Stimulated activated CD4-positive, alpha-beta T cell treated with anti-CD3 and anti-CD28 coated beads, TNF-alpha, amount 100 ng/mL, for 4 hours (primary cell): ENCODE results near the gene AP1S1.
"Not testable (repeated sequence)": the region's sequence is repeated elsewhere in the genome, so short reads cannot be mapped to it uniquely, and the experiment has no call there.

Experiments
- DNase-seq, 3 experiments: peaks; one replicate each; pipeline ENCODE4 v3.0.0-alpha.2; 2020; ENCODE audit warnings: low read depth in 3 of 3

Gene AP1S1

GRCh38 chr7:101171442-101171837, 17.2 kb downstream of the AP1S1 start:
- DNase-seq = no peak

DNA sequence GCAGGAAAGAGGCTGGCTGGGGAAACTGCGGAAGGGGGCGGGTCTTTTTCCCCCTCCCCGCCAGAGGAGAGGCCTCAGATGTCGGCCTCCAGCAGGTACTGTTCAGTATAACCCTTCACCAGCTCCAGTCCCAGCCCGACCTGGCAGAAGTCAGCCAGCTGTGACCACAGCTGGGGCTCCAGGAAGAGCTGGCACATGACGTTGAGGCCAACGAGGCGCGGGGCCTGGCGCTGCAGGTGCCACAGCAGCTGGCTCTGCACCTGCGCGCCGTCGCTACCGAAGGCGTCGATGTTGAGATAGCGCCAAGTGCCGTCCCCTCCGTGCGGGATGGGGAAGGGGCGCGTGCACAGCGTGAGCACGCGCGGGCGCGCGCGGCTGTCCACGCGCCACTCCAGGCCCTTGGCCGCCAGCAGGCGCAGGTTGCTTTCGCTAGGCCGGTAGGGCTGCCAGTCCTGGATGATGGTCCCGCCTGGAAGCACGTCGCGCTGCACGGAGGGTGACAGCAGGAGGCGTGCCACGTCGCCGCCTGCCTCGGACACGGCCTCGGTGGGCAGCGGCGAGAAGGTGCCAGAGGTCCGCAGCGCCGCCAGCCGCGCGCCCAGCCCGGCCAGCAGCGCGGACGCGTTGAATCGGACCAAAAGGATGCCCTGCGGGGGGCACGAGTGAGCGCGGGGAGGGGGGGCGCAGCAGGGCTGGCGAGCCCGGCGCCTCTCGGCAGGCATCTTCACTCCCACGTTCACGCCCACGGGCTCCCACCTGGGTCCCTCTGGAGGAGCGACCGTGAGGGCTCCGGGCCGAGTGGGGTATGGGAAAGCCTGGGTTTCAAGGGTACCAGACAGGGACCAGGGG, 18.0 kb downstream of the AP1S1 start:
- no peak for DNase-seq

DNA sequence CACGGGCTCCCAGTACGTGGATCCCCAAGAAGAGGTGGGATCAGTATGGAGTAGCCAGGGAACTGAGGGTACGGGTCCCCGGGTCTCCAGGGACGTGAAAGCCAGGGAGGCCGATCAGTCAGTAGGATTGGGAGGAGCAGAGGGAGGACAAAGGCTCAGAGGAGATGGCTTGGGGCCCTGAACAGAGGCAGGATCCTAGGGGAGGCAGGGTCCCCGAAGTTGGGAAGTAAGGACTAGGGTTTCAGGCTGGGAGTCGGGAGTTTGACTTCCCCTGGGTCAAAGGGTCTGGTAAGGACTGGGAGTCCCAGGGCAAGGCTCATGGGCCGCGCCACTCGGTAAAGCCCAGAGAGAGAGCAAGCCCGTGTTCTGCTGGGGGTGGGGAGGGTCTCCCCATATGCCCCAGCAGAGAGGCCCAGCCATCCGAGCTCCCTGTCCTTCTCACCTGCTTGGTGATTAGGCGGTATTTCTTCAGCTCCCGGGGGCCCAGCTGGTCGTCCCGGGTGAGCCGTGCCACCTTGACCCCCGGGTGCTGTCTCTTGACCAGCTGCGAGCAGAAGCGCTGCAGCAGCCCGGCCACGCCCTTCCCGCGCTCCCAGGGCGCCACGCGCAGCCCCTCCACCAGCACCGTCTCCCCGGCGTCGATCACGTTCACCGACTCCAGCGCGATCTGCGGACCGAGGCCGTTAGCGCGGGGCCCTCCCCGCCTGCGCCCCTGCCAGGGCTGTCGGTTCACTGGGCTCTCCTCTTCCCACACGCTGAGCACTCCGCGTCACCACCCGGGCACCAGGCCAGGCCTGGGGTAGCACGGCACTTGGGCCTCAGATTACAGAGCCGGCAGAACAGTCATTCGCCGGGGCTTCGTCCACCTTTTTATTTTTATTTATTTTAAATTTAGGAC, 18.8 kb downstream of the AP1S1 start:
- DNase-seq = no peak

- DNase-seq = peak in 1 of 3 experiments; percentile 54
Measured at GRCh38 chr7:101173752-101174244, 19.5 kb downstream of the AP1S1 start.

- no peak for DNase-seq
Measured at GRCh38 chr7:101174322-101174854, 20.1 kb downstream of the AP1S1 start.

DNA sequence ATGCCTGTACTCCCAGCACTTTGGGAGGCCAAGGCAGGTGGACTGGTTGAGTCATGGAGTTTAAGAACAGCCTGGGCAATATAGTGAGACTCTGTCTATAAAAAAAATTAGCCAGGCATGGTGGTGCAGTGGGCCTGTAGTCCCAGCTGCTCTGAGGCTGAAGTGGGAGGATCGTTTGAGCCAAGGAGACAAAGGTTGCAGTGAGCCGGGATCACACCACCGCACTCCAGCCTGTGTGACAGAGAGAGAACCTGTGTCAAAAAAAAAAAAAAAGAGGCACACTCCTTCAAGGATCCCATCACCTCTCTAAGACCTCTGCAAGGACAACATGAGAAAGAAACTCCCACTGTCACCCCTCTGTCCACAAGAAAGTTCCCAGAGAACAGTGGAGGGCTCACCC, 21.4 kb downstream of the AP1S1 start:
- no peak for DNase-seq

- DNase-seq = no peak
Measured at GRCh38 chr7:101177644-101178043, 23.4 kb downstream of the AP1S1 start.

DNA sequence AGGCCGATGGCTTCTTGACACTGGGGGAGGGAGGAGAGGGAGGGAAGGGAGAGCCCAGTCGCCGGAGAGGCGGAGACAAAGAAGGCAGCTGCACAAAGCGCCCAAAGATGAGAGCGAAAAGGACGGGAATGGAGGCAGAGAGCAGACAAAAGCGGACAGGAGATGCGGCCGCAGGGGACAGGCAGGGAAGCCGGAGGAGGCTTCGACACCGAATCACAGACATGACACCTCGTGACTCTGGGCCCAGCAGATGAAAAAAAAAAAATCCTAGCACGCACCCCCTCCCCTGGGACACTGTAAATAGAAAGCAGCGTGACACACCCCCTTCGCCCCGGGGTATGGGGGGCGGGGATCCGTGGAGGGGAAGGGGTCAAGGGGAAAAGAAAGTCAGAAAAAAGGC, 24.8 kb downstream of the AP1S1 start:
- DNase-seq = no peak

DNA sequence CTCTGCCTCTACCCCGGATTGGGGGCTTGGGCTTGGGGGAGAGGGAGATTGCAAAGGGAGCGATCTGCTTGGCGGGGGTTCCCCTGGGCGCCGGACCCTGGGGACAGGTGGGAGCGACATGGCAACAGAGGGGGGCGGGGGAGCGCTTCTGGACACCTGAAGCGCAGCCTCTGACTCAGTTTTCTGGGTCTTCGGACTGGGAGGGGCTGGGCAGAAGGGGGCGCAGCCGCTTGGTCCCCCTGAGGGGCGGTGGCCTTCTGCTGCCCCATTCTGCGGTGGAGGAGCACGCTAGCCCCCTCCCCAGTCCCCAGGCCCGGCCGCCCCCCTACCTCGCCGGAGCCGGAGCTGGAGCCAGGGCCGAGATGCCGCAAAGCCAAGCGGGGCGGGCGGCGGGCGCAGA, 25.4 kb downstream of the AP1S1 start:
- no peak for DNase-seq

GRCh38 chr7:101180130-101180755, 26.0 kb downstream of the AP1S1 start, which contains the start of gene NAT16:
Gene NAT16, minus strand, starts transcription at chr7:101180293. Its CDS starts 5,486 bp downstream, at chr7:101174807.
- no peak for DNase-seq

GRCh38 chr7:101185258-101185839, 31.1 kb downstream of the AP1S1 start:
- no peak for DNase-seq

DNA sequence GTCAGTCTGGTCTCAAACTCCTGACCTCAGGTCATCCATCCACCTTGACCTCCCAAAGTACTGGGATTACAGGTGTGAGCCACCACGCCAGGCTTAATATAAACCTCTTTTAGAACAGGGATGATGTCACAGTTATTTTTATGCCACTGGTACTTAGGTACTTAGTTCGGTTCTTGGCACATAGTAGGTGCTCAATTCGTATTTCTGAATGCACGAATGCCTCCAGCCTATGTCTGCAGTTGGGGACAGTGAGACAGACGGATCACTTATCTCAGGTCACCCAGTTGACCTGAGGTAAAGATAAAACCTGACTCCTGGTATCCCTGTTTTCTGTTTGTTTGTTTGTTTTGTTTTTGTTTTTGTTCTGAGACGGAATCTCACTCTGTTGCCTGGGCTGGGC, 31.9 kb downstream of the AP1S1 start:
- DNase-seq = no peak

DNA sequence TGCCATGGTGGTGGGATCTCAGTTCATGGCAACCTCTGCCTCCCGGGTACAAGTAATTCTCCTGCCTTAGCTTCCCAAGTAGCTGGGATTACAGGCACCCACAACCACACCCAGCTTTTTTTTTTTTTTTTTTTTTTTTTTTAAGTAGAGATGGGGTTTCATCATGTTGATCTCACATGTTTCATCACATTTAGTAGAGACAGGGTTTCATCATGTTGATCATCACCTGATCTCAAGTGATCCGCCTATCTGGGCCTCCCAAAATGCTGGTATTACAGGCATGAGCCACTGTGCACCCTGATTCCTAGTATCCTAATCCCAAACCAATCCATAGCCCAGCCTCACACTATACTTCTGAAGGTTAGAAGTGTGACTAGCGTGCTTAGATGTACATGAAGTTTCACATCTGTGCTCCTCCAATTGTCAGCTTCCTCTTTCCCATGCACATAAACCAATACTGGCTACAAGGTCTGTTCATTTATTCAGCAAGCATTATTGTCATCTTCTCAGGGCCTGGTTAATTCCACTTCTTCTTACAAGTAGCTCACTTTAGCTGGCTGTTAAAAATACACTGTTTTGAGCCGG, 32.7 kb downstream of the AP1S1 start:
- DNase-seq = no peak

GRCh38 chr7:101189109-101189508, 34.8 kb downstream of the AP1S1 start:
- DNase-seq = no peak

GRCh38 chr7:101195884-101196283, 41.6 kb downstream of the AP1S1 start:
- DNase-seq = no peak

GRCh38 chr7:101197991-101198390, 43.7 kb downstream of the AP1S1 start:
- DNase-seq = no peak

GRCh38 chr7:101198476-101198875, 44.2 kb downstream of the AP1S1 start:
- no peak for DNase-seq

DNA sequence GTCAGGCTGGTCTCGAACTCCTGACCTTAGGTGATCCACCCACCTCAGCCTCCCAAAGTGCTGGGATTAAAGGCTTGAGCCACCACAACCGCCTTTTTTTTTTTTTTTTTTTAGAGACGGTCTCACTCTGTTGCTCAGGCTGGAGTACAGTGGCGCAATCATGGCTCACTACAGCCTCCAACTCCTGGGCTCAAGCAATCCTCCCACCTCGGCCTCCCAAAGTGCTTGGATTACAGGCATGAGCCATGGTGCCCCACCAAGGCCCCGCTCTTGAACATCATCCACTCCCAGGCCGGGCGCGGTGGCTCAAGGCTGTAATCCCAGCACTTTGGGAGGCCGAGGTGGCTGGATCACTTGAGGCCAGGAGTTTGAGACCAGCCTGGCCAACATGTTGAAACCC, 45.2 kb downstream of the AP1S1 start:
- DNase-seq = not testable (repeated sequence)

DNA sequence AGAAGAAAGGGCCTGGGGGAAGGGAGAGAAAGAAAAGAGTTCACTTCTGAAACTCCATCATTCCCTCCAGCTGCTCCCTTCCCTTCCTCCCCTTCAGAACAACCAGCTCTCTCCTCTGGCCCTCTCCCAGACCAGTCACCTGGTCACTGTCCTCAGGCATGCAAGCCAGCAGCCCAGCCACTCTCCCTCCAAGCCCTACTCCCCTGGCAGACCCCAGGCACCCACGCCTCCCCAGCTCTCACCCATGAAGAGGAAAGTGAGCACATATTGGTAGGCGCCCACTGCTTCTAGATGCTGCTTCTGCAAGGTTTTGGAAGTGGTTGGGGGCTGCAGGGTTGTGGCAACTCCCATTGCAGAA, 46.2 kb downstream of the AP1S1 start:
- DNase-seq = no peak

- no peak for DNase-seq
Measured at GRCh38 chr7:101200862-101201599, 46.8 kb downstream of the AP1S1 start, which contains the start of gene MOGAT3. Gene MOGAT3, minus strand, starts transcription at chr7:101201036. Its CDS starts 182 bp downstream, at chr7:101200854.
